HS-5 (cell line): Measurements from ENCODE around the gene ABCC4.

Experiments used
- DNase-seq: peaks from one replicate; pipeline ENCODE4 v3.0.0-alpha.2; 2012; ENCODE audit warnings: low read depth

Gene ABCC4

DNA sequence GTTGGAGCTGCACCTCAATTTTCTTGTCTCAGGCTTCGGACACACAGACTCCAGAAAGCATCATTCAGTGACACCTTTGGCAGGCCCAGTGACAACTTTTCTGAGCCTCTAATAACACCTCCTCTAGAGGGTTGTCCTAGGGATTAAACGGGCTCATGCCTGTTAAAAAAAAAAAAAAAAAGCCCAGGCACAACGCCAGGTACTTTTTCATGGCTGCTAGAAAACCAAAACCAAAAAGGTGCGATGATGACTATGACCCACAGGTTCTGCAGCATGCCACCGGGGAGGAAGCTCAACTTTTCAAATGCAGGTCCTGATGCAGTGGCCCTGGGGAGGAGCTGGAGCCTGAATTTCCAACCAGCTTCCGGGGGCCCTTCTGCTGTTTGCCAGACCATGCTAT lies 184.2 kb downstream of the ABCC4 start:
- no peak for DNase-seq

DNA sequence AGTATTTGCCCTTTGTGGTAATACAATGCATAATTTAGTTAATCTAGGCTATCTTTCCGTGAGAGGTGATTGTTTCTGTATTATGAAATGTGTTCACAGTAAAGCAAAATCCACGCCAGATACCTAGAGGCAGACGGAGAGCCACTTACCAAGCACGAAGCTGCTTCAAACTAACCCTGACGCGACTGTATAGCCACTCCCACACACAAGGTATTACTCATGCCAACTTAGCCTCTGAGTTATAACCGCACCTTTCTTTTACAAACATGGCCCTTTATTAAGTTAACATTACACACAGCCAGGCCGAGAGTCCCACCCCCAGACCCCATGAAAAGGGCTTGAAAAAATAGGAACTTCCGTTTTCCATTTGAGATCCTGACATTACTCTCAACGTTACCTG lies 185.7 kb downstream of the ABCC4 start:
- no peak for DNase-seq

GRCh38 chr13:95113601-95114000 lies 187.7 kb downstream of the ABCC4 start:
- DNase-seq, result no peak

GRCh38 chr13:95112883-95113282 lies 188.4 kb downstream of the ABCC4 start:
- DNase-seq, result no peak

GRCh38 chr13:95111608-95112007 lies 189.6 kb downstream of the ABCC4 start:
- no peak for DNase-seq

GRCh38 chr13:95106562-95106961 lies 194.7 kb downstream of the ABCC4 start:
- no peak for DNase-seq

DNA sequence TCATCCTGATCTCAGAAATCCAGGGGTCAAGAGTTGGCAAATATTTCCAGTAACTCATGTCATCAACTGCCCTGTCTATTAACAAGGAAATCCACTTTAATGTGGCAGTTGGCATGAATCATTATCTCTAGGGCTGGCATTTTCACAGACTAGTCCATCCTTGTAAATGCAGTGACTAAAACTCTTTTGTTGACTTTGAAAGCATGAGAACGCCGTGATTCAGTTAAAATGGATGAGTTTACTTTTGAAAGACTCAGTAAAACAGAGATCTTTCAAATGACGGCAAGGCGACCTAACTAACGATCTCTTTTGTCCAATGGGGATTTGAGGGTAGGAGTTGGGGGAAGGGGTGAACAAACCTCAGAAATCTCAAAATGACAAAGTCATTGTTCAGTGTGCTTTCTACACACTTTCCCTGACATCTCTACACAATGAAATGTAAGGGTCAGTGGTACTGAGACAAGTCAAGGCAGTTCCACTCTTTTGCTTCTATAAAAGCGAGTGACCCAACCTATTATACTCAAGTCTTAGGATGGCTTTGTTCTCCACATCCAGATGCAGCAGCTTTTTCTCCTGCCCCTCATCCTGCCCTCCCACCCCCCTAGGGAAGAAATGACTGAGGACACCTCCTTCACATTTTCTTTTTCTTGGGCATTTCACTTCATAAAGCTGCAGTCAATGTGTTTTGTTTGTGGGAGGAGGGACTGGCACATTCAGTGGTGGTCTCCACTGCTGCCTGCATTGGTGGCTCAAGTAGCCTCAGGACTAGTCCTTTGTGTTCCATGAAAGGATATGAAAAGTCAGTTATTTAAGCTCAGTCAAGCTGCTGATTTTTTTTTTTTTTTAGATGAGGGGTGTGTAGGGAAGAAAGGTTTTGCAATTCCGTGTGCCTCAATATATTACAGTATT lies 200.5 kb downstream of the ABCC4 start:
- peak; percentile 50 for DNase-seq

DNA sequence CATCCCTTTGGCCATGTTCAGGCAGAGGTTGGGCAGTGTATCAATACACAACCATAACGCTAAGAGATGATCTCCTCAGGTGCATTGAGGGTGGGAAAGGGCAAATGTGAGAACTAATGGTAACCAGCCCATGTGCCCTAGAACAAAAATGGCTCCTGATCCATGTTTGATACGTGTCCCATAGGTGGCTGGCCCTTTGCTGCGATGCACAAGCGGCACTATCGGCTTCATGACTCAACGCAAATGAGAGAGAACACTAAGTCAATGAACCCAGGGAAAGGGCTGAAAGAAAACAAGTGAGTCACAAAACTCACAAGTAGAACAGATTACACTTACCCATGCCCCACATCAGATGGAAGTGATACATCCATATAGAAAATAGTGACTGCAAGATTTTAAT lies 201.7 kb downstream of the ABCC4 start:
- DNase-seq, result no peak

- DNase-seq, result no peak
Measured at GRCh38 chr13:95098916-95099315, 202.3 kb downstream of the ABCC4 start.

DNA sequence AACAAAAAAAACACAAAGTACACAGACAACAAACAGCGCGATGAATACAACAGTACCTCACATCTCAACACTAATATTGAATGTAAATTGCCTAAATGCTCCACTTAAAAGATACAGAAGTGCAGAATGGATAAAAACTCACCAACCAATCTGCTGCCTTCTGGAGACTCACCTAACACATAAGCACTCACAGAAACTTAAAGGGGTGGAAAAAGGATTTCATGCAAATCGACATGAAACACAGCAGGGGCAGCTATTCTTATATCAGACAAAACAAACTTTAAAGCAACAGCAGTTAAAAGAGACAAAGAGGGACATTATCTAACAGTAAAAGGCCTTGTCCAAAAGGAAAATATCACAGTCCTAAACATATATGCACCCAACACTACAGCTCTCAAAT lies 209.5 kb downstream of the ABCC4 start:
- DNase-seq, result no peak

- DNase-seq, result no peak
Measured at GRCh38 chr13:95087746-95088305, 213.4 kb downstream of the ABCC4 start.

DNA sequence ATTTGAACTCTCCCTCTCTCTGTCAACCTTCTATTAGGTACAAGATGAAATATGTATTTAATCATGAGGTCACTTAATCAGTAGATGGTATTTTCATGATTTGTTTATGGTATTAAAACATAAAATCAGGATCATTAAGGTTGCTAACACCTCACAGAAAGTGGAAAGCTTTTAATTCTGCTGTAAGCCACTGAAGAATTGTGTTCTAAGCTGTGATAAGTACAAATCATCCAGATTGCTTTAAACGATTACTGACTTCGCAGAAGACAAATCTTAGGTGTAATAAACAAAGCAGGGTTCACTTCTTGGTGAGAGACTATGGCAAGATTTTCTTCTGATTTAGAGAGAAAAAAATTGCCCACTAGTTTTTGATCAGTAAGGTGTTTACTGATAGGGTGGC lies 214.5 kb downstream of the ABCC4 start:
- no peak for DNase-seq

DNA sequence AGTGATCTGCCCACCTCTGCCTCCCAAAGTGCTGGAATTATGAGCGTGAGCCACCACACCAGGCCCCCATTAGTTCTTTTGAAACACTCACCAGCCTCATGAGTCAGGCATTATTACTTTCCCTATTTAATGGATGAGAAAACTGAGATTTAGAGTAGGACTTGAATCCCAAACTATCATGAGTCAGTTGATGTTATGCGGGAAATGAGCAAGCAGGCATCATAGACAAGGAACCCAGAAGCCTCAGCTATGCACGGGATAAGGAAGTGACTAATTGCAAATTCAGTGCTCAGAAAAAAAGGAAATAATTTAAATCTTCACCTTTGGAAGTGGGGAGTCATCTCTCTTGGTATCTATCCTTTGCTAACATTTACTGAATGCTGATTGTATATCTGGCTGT lies 217.5 kb downstream of the ABCC4 start:
- DNase-seq, result peak; percentile 49

DNA sequence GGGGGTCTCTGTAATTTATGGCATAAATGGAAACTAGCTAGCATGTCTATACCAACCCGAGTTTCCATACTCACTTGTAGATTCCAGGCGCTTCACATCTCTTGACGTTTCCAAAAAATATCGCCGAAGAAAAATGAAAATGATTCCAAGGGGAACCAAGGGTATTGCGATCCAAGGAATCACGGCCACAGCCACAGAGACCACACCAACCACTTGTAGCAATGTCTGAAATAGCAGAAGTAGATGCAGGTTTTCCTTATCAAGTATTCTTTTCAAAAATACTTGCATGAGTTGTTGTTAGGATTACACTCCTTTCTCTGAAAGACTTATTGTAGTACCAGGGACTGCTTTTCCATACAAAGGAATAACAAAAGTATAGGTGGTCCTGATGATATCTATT lies 218.2 kb downstream of the ABCC4 start:
- DNase-seq, result no peak

DNA sequence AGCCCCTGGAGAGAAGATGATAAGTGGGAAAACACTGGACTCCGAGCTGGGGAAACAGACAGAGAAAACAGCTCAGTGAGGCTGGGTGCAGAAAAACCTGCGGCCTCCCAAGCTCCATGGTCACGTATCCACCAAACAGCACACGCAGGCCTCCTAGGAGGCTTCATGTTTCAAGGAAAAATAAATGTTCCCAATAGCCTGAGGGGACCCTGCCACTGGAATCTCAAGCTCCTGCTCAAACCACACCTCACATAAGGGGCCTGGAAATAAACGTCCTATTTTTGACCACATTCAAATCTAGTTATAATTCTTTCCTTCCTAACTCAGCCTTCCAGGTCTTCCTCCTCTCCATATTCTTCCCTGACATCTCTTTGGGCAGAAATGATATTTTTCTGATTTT lies 225.7 kb downstream of the ABCC4 start:
- DNase-seq, result no peak

- DNase-seq, result no peak
Measured at GRCh38 chr13:95074820-95075219, 226.4 kb downstream of the ABCC4 start.

DNA sequence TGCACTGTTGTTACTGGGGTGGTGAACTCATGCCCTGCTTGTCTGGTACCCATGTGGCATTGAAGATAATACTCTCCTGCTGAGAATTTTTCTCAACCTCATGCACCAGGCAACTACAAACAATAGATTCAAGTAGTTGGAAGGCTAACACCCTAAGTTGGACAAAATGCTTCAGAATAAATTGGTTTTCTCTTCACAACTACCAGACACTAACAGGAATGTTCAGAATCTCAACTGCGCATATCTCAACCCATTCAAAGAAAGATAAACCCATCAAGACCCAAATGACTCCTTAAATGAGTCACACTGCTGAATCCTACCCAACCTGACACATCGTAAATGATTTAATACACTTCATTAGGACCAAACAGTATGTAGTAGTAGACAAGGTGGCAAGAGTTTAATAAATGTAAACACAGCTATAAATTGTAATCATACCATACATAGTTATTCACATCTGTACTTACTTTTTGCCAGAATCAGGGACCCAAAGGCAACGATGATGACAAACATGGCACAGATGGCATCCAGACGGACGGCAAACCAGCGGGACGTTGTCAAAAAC lies 227.4 kb downstream of the ABCC4 start:
- no peak for DNase-seq

DNA sequence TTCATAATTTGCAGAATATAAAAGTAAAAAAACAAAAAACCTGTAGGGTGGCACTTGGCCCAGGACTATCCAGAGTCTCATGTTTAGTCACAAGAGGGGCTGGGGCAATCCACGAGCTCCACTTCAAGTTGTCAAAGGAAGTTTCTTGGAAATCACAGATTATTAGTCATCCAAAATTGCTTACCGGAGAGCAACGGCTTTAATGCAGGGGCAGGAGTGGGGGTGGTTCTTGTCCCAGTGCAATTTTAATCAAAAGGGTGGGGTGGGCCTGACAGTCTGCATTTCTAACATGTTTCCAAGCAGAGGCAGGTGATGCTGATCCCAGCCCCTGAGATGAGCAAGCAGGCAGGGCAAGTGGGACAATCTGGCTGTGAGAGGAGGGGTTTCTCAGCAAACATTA lies 233.9 kb downstream of the ABCC4 start:
- DNase-seq, result no peak

GRCh38 chr13:95060014-95060519 lies 241.2 kb downstream of the ABCC4 start:
- no peak for DNase-seq

- no peak for DNase-seq
Measured at GRCh38 chr13:95059306-95059705, 241.9 kb downstream of the ABCC4 start.

GRCh38 chr13:95058680-95059079 lies 242.6 kb downstream of the ABCC4 start:
- DNase-seq, result no peak

DNA sequence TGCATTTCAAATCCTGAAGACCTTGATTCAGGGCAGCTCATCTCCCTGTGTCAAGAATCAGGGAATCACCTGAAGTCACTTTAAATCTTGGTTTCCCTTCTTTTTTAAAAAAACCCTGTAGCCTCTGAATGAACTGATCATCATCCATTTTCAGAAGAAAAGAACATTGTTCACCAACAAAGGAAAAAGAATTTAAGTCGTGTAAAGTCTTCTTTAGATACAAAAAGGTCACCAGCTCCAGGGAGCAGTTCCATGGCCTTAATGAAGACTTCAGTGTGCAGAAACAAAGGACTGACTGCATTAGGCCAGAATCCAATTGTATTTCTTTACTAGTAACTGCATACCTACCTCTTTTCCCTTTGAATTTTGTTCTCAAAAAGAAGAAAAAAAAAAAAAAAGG lies 245.0 kb downstream of the ABCC4 start:
- no peak for DNase-seq
